Skeletal muscle tissue (tissue), 4 donors: ENCODE data around the gene AMER2. TPM values are rescaled to one million over a fixed set of nuclear protein-coding genes. Genes with fewer than 3 reads are reported as not detected.

Experiments used
- H3K27ac ChIP-seq: one replicate; pipeline ENCODE4 v1.7.0; 2013; ENCODE audit warnings: mild to moderate bottlenecking, low read depth, low read length, inconsistent platforms
- H3K27me3 ChIP-seq, 3 donors: one replicate each; pipeline ENCODE4 v1.7.0; 2013; ENCODE audit warnings: low read length in 3 of 3; ENCODE audit not compliant: control insufficient read depth in 3 of 3, insufficient read depth in 3 of 3
- H3K36me3 ChIP-seq, 3 donors: one replicate each; pipeline ENCODE4 v1.7.0; 2013; ENCODE audit warnings: low read length in 3 of 3; ENCODE audit not compliant: control insufficient read depth in 3 of 3, insufficient read depth in 3 of 3
- H3K4me1 ChIP-seq, 3 donors: one replicate each; pipeline ENCODE4 v1.7.0; 2013; ENCODE audit warnings: low read length in 3 of 3, mild to moderate bottlenecking in 3 of 3; ENCODE audit not compliant: control insufficient read depth in 3 of 3, insufficient read depth in 3 of 3
- H3K4me3 ChIP-seq, 3 donors: one replicate each; pipeline ENCODE4 v1.7.0; 2013; ENCODE audit warnings: low read length in 3 of 3
- H3K9ac ChIP-seq, 3 donors: one replicate each; pipeline ENCODE4 v1.7.0; 2013; ENCODE audit warnings: low read length in 3 of 3, mild to moderate bottlenecking in 3 of 3, moderate library complexity in 2 of 3, low read depth in 1 of 3
- H3K9me3 ChIP-seq, 3 donors: one replicate each; pipeline ENCODE4 v1.7.0; 2013; ENCODE audit warnings: low read length in 3 of 3; ENCODE audit not compliant: control insufficient read depth in 3 of 3
- total RNA-seq: library from RNA; depleted of rRNA; stranded (reverse); fragments of >200 nt; gene quantifications from one replicate; pipeline ENCODE4 v1.2.3, GENCODE V29; 2014
- donor health status: Osteomylitis.

Gene AMER2
- total RNA-seq, 1 donor from 2014 or later: not detected

- peaks cover 0 to 2% (median 0%) of the 10 kb centered on the region in 3 donors for H3K9me3 ChIP-seq
- no peaks in the 10 kb centered on the region for H3K4me1 ChIP-seq
- H3K4me3 ChIP-seq: no peak overlapping the region
- no peak overlapping the region for H3K9ac ChIP-seq
- H3K36me3 ChIP-seq: no peaks in the 10 kb centered on the region
- peaks cover 0 to 11% (median 4%) of the 10 kb centered on the region in 3 donors for H3K27me3 ChIP-seq
- H3K27ac ChIP-seq: no peak overlapping the region
Measured at GRCh38 chr13:25187596-25187995, 15.5 kb upstream of the AMER2 start.

GRCh38 chr13:25186187-25186586 lies 14.1 kb upstream of the AMER2 start:
- peaks cover 0 to 5% (median 0%) of the 10 kb centered on the region in 3 donors for H3K27me3 ChIP-seq
- H3K9me3 ChIP-seq: peaks cover 0 to 2% (median 0%) of the 10 kb centered on the region in 3 donors
- H3K4me1 ChIP-seq: no peaks in the 10 kb centered on the region
- H3K4me3 ChIP-seq: no peak overlapping the region
- H3K27ac ChIP-seq: no peak overlapping the region
- no peak overlapping the region for H3K9ac ChIP-seq
- no peaks in the 10 kb centered on the region for H3K36me3 ChIP-seq

- Histone ChIP-seq H3K27ac (no peak overlapping the region), H3K27me3 (peaks cover 0 to 14% (median 1%) of the 10 kb centered on the region in 3 donors), H3K4me1 (no peaks in the 10 kb centered on the region), H3K9ac (no peak overlapping the region), H3K36me3 (no peaks in the 10 kb centered on the region), H3K4me3 (no peak overlapping the region), H3K9me3 (peaks cover 0 to 3% (median 0%) of the 10 kb centered on the region in 3 donors)
Measured at GRCh38 chr13:25181597-25181996, 9.5 kb upstream of the AMER2 start.

GRCh38 chr13:25180775-25181537 lies 8.9 kb upstream of the AMER2 start:
- H3K4me3 ChIP-seq: no peak overlapping the region
- H3K4me1 ChIP-seq: no peaks in the 10 kb centered on the region
- no peak overlapping the region for H3K27ac ChIP-seq
- H3K9ac ChIP-seq: no peak overlapping the region
- H3K36me3 ChIP-seq: no peaks in the 10 kb centered on the region
- peaks cover 2 to 18% (median 7%) of the 10 kb centered on the region in 3 donors for H3K27me3 ChIP-seq
- H3K9me3 ChIP-seq: peaks cover 0 to 3% (median 0%) of the 10 kb centered on the region in 3 donors

- Histone ChIP-seq H3K4me3 (no peak overlapping the region), H3K36me3 (no peaks in the 10 kb centered on the region), H3K27me3 (peaks cover 7 to 18% (median 14%) of the 10 kb centered on the region in 3 donors), H3K9me3 (peaks cover 0 to 3% (median 0%) of the 10 kb centered on the region in 3 donors), H3K27ac (no peak overlapping the region), H3K4me1 (no peaks in the 10 kb centered on the region), H3K9ac (no peak overlapping the region)
Measured at GRCh38 chr13:25179832-25180774, 8.0 kb upstream of the AMER2 start.

GRCh38 chr13:25179011-25179410 lies 6.9 kb upstream of the AMER2 start:
- H3K4me1 ChIP-seq: no peaks in the 10 kb centered on the region
- H3K36me3 ChIP-seq: no peaks in the 10 kb centered on the region
- H3K9ac ChIP-seq: no peak overlapping the region
- no peak overlapping the region for H3K27ac ChIP-seq
- H3K9me3 ChIP-seq: peaks cover 0 to 3% (median 0%) of the 10 kb centered on the region in 3 donors
- H3K4me3 ChIP-seq: no peak overlapping the region
- peaks cover 8 to 20% (median 14%) of the 10 kb centered on the region in 3 donors for H3K27me3 ChIP-seq

- H3K36me3 ChIP-seq: no peaks in the 10 kb centered on the region
- H3K4me3 ChIP-seq: no peak overlapping the region
- no peaks in the 10 kb centered on the region for H3K4me1 ChIP-seq
- H3K9ac ChIP-seq: no peak overlapping the region
- no peak overlapping the region for H3K27ac ChIP-seq
- peaks cover 0 to 3% (median 0%) of the 10 kb centered on the region in 3 donors for H3K9me3 ChIP-seq
- peaks cover 17 to 30% (median 19%) of the 10 kb centered on the region in 3 donors for H3K27me3 ChIP-seq
Measured at GRCh38 chr13:25178070-25178469, 6.0 kb upstream of the AMER2 start.

- Histone ChIP-seq H3K4me3 (no peak overlapping the region), H3K27me3 (peaks cover 19 to 31% (median 20%) of the 10 kb centered on the region in 3 donors), H3K36me3 (no peaks in the 10 kb centered on the region), H3K4me1 (no peaks in the 10 kb centered on the region), H3K9me3 (peaks cover 0 to 3% (median 0%) of the 10 kb centered on the region in 3 donors), H3K27ac (no peak overlapping the region), H3K9ac (no peak overlapping the region)
Measured at GRCh38 chr13:25177636-25178035, 5.5 kb upstream of the AMER2 start.

GRCh38 chr13:25177012-25177411 lies 4.9 kb upstream of the AMER2 start:
- no peak overlapping the region for H3K9ac ChIP-seq
- peaks cover 24 to 36% (median 24%) of the 10 kb centered on the region in 3 donors for H3K27me3 ChIP-seq
- no peak overlapping the region for H3K27ac ChIP-seq
- no peaks in the 10 kb centered on the region for H3K36me3 ChIP-seq
- H3K4me3 ChIP-seq: no peak overlapping the region
- peaks cover 0 to 3% (median 0%) of the 10 kb centered on the region in 3 donors for H3K9me3 ChIP-seq
- peaks cover 0 to under 1% (median 0%) of the 10 kb centered on the region in 3 donors for H3K4me1 ChIP-seq
